ENCODE results near the gene HOXA9. TPM values are rescaled to one million over a fixed set of nuclear protein-coding genes. Genes with fewer than 3 reads are reported as not detected.
A peak's percentile ranks its signal among the peaks of the same experiment; 100 is the strongest.

The HOXA9 gene
- total and polyA plus RNA-seq, 2 of the 8 experiments (the other 6 are each of a cell fraction or from before 2014, with no cell fraction given) = not detected

DNA sequence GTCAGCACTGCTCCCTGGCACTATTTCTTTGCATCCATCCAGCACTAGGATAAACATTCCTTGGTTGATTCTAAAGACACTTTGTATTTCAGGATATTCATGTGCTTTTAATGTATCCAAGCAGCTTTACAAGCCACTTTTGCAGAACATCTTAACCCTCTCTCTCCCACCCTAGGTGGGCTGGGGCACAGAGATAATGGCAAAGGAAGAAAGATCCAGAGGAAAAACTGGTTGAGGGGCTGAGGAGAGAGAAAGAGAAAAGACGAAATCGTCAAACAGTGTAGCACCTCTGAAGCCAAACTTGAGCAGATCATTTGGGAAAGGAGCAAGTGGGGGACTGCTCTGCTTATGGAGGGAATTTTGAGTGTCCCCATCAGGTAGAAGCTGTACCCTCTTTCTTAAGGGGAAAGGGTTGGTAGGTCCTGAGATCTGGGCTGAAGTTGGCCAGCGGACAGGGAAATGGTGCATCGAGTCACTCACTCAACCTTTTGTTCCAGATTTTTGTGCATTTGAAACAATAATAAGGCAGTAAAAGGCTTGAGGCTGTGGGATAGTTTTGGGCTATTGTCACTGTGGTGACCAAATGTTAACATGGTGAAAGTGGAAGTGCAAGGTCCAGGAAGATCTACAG, 38.7 kb upstream of the HOXA9 start:
- POLR2A ChIA-PET (ENCODE audit: partially characterized antibody) = interaction anchor here (1.2 kb wide), 1 partner anchor 35 kb away, joined by 3 read pairs; no protein-coding TSS in a partner anchor
- no peak overlapping the region for H3K9ac ChIP-seq (replicated peaks in 1 of 4; ENCODE audit: extremely low read depth in 1 of 4, low read depth in 3 of 4, low read length in 3 of 4)

More for the DNA sequence above, 38.7 kb upstream of the HOXA9 start:
- peaks cover 97 to 100% (median 100%) of the 10 kb centered on the region in 4 experiments for H3K27me3 ChIP-seq (replicated peaks in 1 of 4; ENCODE audit: control insufficient read depth in 3 of 4, extremely low read depth in 1 of 4, insufficient read depth in 3 of 4, low read length in 3 of 4)
- H3K4me2 ChIP-seq (ENCODE audit: insufficient read depth in 1 of 2, low read depth in 2 of 2, low read length in 2 of 2) = no peak overlapping the region
- FAIRE-seq (no peak), DNase-seq (ENCODE audit: low read depth in 1 of 2, low spot score in 2 of 2) (peak in 1 of 2 experiments; percentile 42)
- H2BK5ac ChIP-seq (ENCODE audit: low read depth, low read length) = no peak overlapping the region
- H3K9me3 ChIP-seq (ENCODE audit: insufficient read depth in 2 of 2, low read depth in 1 of 2, low read length in 1 of 2) = no peaks in the 10 kb centered on the region; a peak in 1 of 4 replicates
- no peak overlapping the region for H3K18ac ChIP-seq (ENCODE audit: extremely low read depth, low read length)
- no peak overlapping the region for H2BK20ac ChIP-seq (ENCODE audit: low read length)
- H3K23me2 ChIP-seq (ENCODE audit: low read depth, low read length) = no peaks in the 10 kb centered on the region; the same call in 1 of the 2 replicates
- no peak overlapping the region for H4K8ac ChIP-seq (ENCODE audit: extremely low read depth, insufficient read depth, low read length)
- H3K79me2 ChIP-seq (ENCODE audit: control insufficient read depth in 1 of 2, insufficient read depth in 2 of 2, low read length in 2 of 2) = no peaks in the 10 kb centered on the region
- H3K36me3 ChIP-seq (ENCODE audit: control insufficient read depth in 2 of 4, insufficient read depth in 4 of 4, low read length in 3 of 4) = peaks cover 0 to 16% (median 0%) of the 10 kb centered on the region in 4 experiments; a peak in 1 of 8 replicates
- H4K20me1 ChIP-seq (replicated peaks in 1 of 2; ENCODE audit: control insufficient read depth in 1 of 2, insufficient read depth in 2 of 2, low read length in 2 of 2) = peaks cover 30 to 48% of the 10 kb centered on the region in 2 experiments
- no peak overlapping the region for H3K23ac ChIP-seq (ENCODE audit: insufficient read length)
- TF ChIP-seq RNF2 (IDR thresholded peaks at IDR 0.05; ENCODE audit: borderline replicate concordance, low read depth, low read length, missing control alignments, poor library complexity, severe bottlenecking) (peak; percentile 5), RFX5 (IDR thresholded peaks at IDR 0.05; ENCODE audit: borderline replicate concordance, low read depth, low read length) (no peak), HDAC2 (IDR thresholded peaks at IDR 0.05; ENCODE audit: borderline replicate concordance in 1 of 2, low read depth in 2 of 2, low read length in 2 of 2) (no peak)
- no peak overlapping the region for H3K14ac ChIP-seq (ENCODE audit: insufficient read length)
- H2BK12ac ChIP-seq (ENCODE audit: low read depth, low read length) = no peak overlapping the region
- no peak overlapping the region for H4K5ac ChIP-seq (ENCODE audit: insufficient read length, low read depth, low read length)
- H3K27ac ChIP-seq (ENCODE audit: low read depth, low read length) = no peak overlapping the region
- H4K91ac ChIP-seq (replicated peaks; ENCODE audit: insufficient read length, low read length) = no peak overlapping the region
- H2AK5ac ChIP-seq (ENCODE audit: low read depth, low read length) = no peak overlapping the region
- H3K79me1 ChIP-seq (ENCODE audit: low read depth, low read length) = no peaks in the 10 kb centered on the region; the same call in 1 of the 2 replicates
- peaks cover 0 to 5% (median 3%) of the 10 kb centered on the region in 4 experiments; a peak in 5 of 7 replicates for H3K4me1 ChIP-seq (replicated peaks in 1 of 4; ENCODE audit: control insufficient read depth in 3 of 4, insufficient read depth in 4 of 4, low read length in 3 of 4)
- H3K56ac ChIP-seq (replicated peaks; ENCODE audit: insufficient read length, low read depth, low read length) = no peak overlapping the region
- no peak overlapping the region for H2BK120ac ChIP-seq (replicated peaks; ENCODE audit: low read depth, low read length)
- 40% methylated on average over 3 of the region's 4 CpGs; no CpG with 5 or more reads in 1 of the 2 experiments for WGBS, 2 experiments (ENCODE audit: extremely low coverage in 1 of 2, insufficient coverage in 1 of 2, insufficient read length in 1 of 2, insufficient replicate concordance in 2 of 2, low coverage in 1 of 2, low lambda C conversion rate in 2 of 2, missing lambda C conversion rate in 1 of 2)
- H3K4ac ChIP-seq (replicated peaks; ENCODE audit: insufficient read length, low read depth, low read length) = no peak overlapping the region
- no peak overlapping the region for H3K4me3 ChIP-seq (ENCODE audit: extremely low read depth in 1 of 4, insufficient read depth in 2 of 4, low read depth in 3 of 4, low read length in 4 of 4)
- CTCF ChIA-PET (ENCODE audit: partially characterized antibody) = interaction anchor here (0.6 to 2.1 kb wide), 8 partner anchors 8 to 571 kb away, joined by 3 to 7 read pairs (median 4); no protein-coding TSS in a partner anchor
- no peak overlapping the region for H2BK15ac ChIP-seq (ENCODE audit: low read length)
- no peak overlapping the region for H2AFZ ChIP-seq (ENCODE audit: low read length)

Data from H1 (cell line).